GDM1 (cell line): ENCODE data around the gene XRN2.

Experiments used
- DNase-seq: peaks from one replicate; lab custom pipeline; 2025; lab: John Stamatoyannopoulos, UW

XRN2 gene

GRCh38 chr20:21303061-21303871, at the start of gene XRN2:
Gene XRN2, plus strand, starts transcription at chr20:21303331. Its CDS starts 68 bp downstream, at chr20:21303399.
- DNase-seq, result peak; percentile 92

GRCh38 chr20:21257192-21257591, 45.9 kb upstream of the XRN2 start:
- no peak for DNase-seq

- no peak for DNase-seq
Observed at GRCh38 chr20:21258411-21258810, 44.7 kb upstream of the XRN2 start.

- DNase-seq, result no peak
Observed at GRCh38 chr20:21259346-21259745, 43.8 kb upstream of the XRN2 start.

GRCh38 chr20:21262812-21263211, 40.3 kb upstream of the XRN2 start:
- no peak for DNase-seq

GRCh38 chr20:21265261-21266190, 37.6 kb upstream of the XRN2 start:
- DNase-seq, result no peak

GRCh38 chr20:21266191-21266536, 37.0 kb upstream of the XRN2 start:
- DNase-seq, result no peak

GRCh38 chr20:21269772-21270171, 33.4 kb upstream of the XRN2 start:
- DNase-seq, result no peak

GRCh38 chr20:21270806-21271205, 32.3 kb upstream of the XRN2 start:
- DNase-seq, result no peak

- no peak for DNase-seq
Observed at GRCh38 chr20:21272279-21272678, 30.9 kb upstream of the XRN2 start.

- DNase-seq, result no peak
Observed at GRCh38 chr20:21272679-21273078, 30.5 kb upstream of the XRN2 start.

GRCh38 chr20:21273755-21274386, 29.3 kb upstream of the XRN2 start:
- DNase-seq, result no peak

GRCh38 chr20:21278829-21279228, 24.3 kb upstream of the XRN2 start:
- DNase-seq, result no peak

GRCh38 chr20:21279706-21280521, 23.2 kb upstream of the XRN2 start:
- DNase-seq, result no peak

GRCh38 chr20:21280522-21281016, 22.6 kb upstream of the XRN2 start:
- DNase-seq, result no peak

GRCh38 chr20:21286775-21287174, 16.4 kb upstream of the XRN2 start:
- no peak for DNase-seq

GRCh38 chr20:21288587-21289370, 14.4 kb upstream of the XRN2 start:
- no peak for DNase-seq

GRCh38 chr20:21289651-21290050, 13.5 kb upstream of the XRN2 start:
- no peak for DNase-seq

- no peak for DNase-seq
Observed at GRCh38 chr20:21291026-21291425, 12.1 kb upstream of the XRN2 start.

GRCh38 chr20:21294755-21295154, 8.4 kb upstream of the XRN2 start:
- no peak for DNase-seq
